ENCODE data around the gene NASP. TPM values are rescaled to one million over a fixed set of nuclear protein-coding genes. Genes with fewer than 3 reads are reported as not detected.

NASP gene
- 149 and 157 TPM in 2 replicates for total RNA-seq
- polyA plus RNA-seq: 59.7 and 101 TPM in 2 replicates
- 153 and 176 TPM in 2 replicates for polyA plus RNA-seq (2011; cell fraction: cytosol; rRNA removed)
- 170 and 225 TPM in 2 replicates for polyA plus RNA-seq (2011; cell fraction: nucleus; rRNA removed)
- 83.6 and 135 TPM in 2 replicates for polyA plus RNA-seq (2012)
- polyA minus RNA-seq: 69.5 and 70.4 TPM in 2 replicates
- polyA minus RNA-seq (2011; cell fraction: cytosol; rRNA and poly(A)+ RNA removed): 128 TPM
- 68.0 and 86.0 TPM in 2 replicates for polyA minus RNA-seq (2011; cell fraction: nucleus; rRNA and poly(A)+ RNA removed)
- Bru-seq, nascent RNA: percentile 95 among the genes with signal in this experiment
- BruChase-seq, experiment 1, labeled RNA remaining after a 6-hour chase: percentile 95 among the genes with signal in this experiment
- percentile 95 among the genes with signal in this experiment for BruChase-seq, experiment 2, labeled RNA remaining after a 2-hour chase
- long read RNA-seq, transcript NASP-201 (15 exons, 3,207 nt): minor isoform, 27 of 199 reads
- long read RNA-seq, transcript NASP-202 (14 exons, 1,538 nt): major isoform, 120 of 199 reads
- long read RNA-seq, partial matches to known transcripts: 22 of 199 reads
- long read RNA-seq, other reads (novel, unspliced or antisense): 26 of 199 reads

DNA sequence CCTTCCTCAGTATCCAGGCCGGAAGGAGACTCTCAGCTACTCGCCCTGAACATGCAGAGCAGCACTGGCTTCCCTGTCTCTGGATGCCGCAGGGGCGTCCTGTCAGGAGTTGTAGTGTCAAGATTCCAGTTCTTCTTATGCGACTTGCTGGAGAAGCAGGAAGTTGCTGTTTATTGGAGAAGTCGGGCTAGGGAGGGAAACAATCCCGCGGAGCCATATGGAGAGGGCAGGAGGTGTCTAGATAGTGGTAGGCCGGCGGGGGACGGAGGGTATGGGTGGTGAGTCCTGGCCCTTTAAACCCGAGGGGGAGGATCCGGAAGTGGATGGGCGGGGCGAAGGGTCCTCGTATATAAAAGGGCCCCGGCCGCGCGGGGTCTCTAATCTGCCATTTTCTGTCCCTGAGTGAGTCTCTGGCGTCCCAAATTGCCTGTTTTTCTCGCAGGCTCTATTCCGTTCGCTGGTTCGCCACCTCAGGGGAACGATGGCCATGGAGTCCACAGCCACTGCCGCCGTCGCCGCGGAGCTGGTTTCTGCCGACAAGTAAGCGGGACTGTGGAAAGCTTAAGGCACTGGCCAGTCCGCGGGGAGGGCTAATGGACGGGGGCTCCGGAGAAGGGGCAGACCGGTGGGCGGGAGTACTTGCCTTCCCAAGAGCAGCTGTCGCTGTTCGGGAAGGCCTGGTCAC lies at the start of gene NASP:
NASP (plus strand) TSS at position 376 of the 685 bp plus-strand sequence; CDS start at position 482, 106 bp downstream.
- Histone ChIP-seq H3K4me1 (ENCODE audit: control insufficient read depth, extremely low read depth, insufficient read depth, low read length) (peaks cover 17% of the 10 kb centered on the region), H3K36me3 (ENCODE audit: control insufficient read depth in 2 of 2, extremely low read depth in 1 of 2, insufficient read depth in 2 of 2, low read length in 2 of 2) (no peaks in the 10 kb centered on the region), H2AFZ (ENCODE audit: low read depth, low read length) (peak within 1 kb of the TSS; percentile 98), H3K9ac (replicated peaks; ENCODE audit: extremely low read depth, insufficient read depth, low read length) (peak within 1 kb of the TSS; percentile 99), H3K79me2 (ENCODE audit: control insufficient read depth, insufficient read depth, low read length) (peaks cover 41% of the 10 kb centered on the region), H3K27me3 (ENCODE audit: control insufficient read depth in 2 of 2, insufficient read depth in 2 of 2, low read length in 2 of 2) (no peaks in the 10 kb centered on the region), H3K27ac (ENCODE audit: insufficient read depth, low read depth, low read length) (peak within 1 kb of the TSS; percentile 81), H3K9me3 (replicated peaks; ENCODE audit: control insufficient read depth, insufficient read depth, low read length) (no peaks in the 10 kb centered on the region), H3K9me1 (replicated peaks; ENCODE audit: control insufficient read depth, extremely low read depth, insufficient read depth, low read length) (no peaks in the 10 kb centered on the region), H4K20me1 (replicated peaks; ENCODE audit: control insufficient read depth, extremely low read depth, insufficient read depth, low read length) (no peaks in the 10 kb centered on the region), H3K4me2 (ENCODE audit: insufficient read depth, low read length) (peak within 1 kb of the TSS; percentile 94), H3K4me3 (replicated peaks in 1 of 3; ENCODE audit: insufficient read depth in 1 of 3, low read depth in 1 of 3, low read length in 3 of 3) (peak within 1 kb of the TSS; percentile 62 to 81 (median 67))
- ChIA-PET CTCF (interaction anchor here (0.7 to 3.2 kb wide), 5 partner anchors 13 to 259 kb away, joined by 3 to 18 read pairs (median 5); no protein-coding TSS in a partner anchor), POLR2A (interaction anchor here (0.7 to 2.1 kb wide), 12 partner anchors 9 to 103 kb away, joined by 3 to 21 read pairs (median 6); partner anchors contain the start of genes GPBP1L1 and PRDX1)
- FAIRE-seq (no peak), DNase-seq (ENCODE audit: low read depth, low spot score) (peak; percentile 91)
- intact Hi-C loops (cut with micrococcal nuclease): loop anchor here (1.0 to 2.0 kb wide), 7 partner anchors 24 to 297 kb away; partner anchors contain the start of genes GPBP1L1, IPP and MAST2
- TF ChIP-seq MYC (IDR thresholded peaks at IDR 0.05; ENCODE audit: low read depth, low read length) (no peak), POLR2AphosphoS5 (IDR thresholded peaks at IDR 0.05; ENCODE audit: insufficient read depth, low read depth, low read length) (peak; percentile 98), POLR2A (IDR thresholded peaks at IDR 0.05; ENCODE audit: low read depth, low read length) (peak; percentile 98), GATA2 (IDR thresholded peaks at IDR 0.05; ENCODE audit: insufficient read depth, insufficient read length, low read depth, low read length) (no peak)
- no TSS peak for BruUV-seq (replicated peaks)
- dilution Hi-C loops (cut with MboI; ENCODE audit: extremely low pct_ligation_motif_present, low sequenced_read_pairs): no loop called here

Data from endothelial cell of umbilical vein (primary cell).